Heart left ventricle (tissue), 16 donors: ENCODE results near the gene BMPR1B. TPM values are rescaled to one million over a fixed set of nuclear protein-coding genes. Genes with fewer than 3 reads are reported as not detected.

Source experiments
- ATAC-seq, 4 donors: fragments of 200-7000 bp; cut with Tn5 transposase; one replicate each; pipeline ENCODE4 v1.9.1; 2020 to 2022; ENCODE audit warnings: moderate library complexity in 4 of 4, mild to moderate bottlenecking in 3 of 4, moderate number of reproducible peaks in 1 of 4
- DNase-seq, 5 donors: peaks; one replicate each; pipeline ENCODE4 v3.0.0-alpha.2; 2020
- H3K27ac ChIP-seq, 12 donors: fragments of 200-600 bp; sonication (generic) in 4 of 12; one replicate each; pipeline versions ENCODE4 v1.5.0 to v1.8.0; 2016 to 2022; ENCODE audit warnings: mild to moderate bottlenecking in 2 of 12
- H3K27me3 ChIP-seq, 9 donors: fragments of 200-600 bp; sonication (generic) in 2 of 9; one replicate each; pipeline versions ENCODE4 v1.5.1 to v1.8.0; 2016 to 2022; ENCODE audit warnings: mild to moderate bottlenecking in 3 of 9
- H3K36me3 ChIP-seq, 9 donors: fragments of 200-600 bp; sonication (generic) in 2 of 9; one replicate each; pipeline versions ENCODE4 v1.5.0 to v1.8.0; 2018 to 2022; ENCODE audit warnings: mild to moderate bottlenecking in 2 of 9
- H3K4me1 ChIP-seq, 12 donors: fragments of 200-600 bp; sonication (generic) in 4 of 12; one replicate each; pipeline versions ENCODE4 v1.5.0 to v1.8.0; 2016 to 2022; ENCODE audit warnings: mild to moderate bottlenecking in 3 of 12
- H3K4me3 ChIP-seq, 12 donors: fragments of 200-600 bp; sonication (generic) in 4 of 12; one replicate each; pipeline versions ENCODE4 v1.5.0 to v1.8.0; 2017 to 2022; ENCODE audit warnings: mild to moderate bottlenecking in 9 of 12, moderate library complexity in 4 of 12
- H3K9me3 ChIP-seq, 12 donors: fragments of 200-600 bp; sonication (generic) in 4 of 12; one replicate each; pipeline versions ENCODE4 v1.5.0 to v1.8.0; 2016 to 2022; ENCODE audit warnings: mild to moderate bottlenecking in 1 of 12
- CTCF ChIP-seq, 12 donors: fragments of 200-600 bp; sonication (generic) in 4 of 12; IDR thresholded peaks; one replicate each; pipeline versions ENCODE4 v1.5.0 to v1.8.0; 2018 to 2022; ENCODE audit warnings: antibody characterized with exemption in 12 of 12, mild to moderate bottlenecking in 5 of 12
- POLR2A ChIP-seq, 2 donors: fragments of 450-650 bp; IDR thresholded peaks; one replicate each; pipeline ENCODE4 v1.6.1; 2017; ENCODE audit warnings: antibody characterized with exemption in 2 of 2, mild to moderate bottlenecking in 2 of 2, moderate library complexity in 2 of 2
- WGBS, 4 donors: extraction: QIAGEN DNeasy Blood & Tissue Kit in 2 of 4; methylation state at CpG; one replicate each; pipeline versions ENCODE4 v1.1.5 to v1.1.7; 2013 to 2018; 5-methylcytosine and 5-hydroxymethylcytosine counted together
- intact Hi-C, 10 donors: fragments of 100-400 bp; cut with DNase I; formaldehyde crosslinking; loops; one replicate each; pipeline versions ENCODE4 v1.11.1 to v1.14.2; 2022
- polyA plus RNA-seq, 2 donors: library from polyadenylated mRNA; stranded (reverse); fragments of 200-250 nt; gene quantifications; one replicate each; pipeline ENCODE4 v1.2.3, GENCODE V29; 2013
- total RNA-seq, 9 donors: library from RNA; depleted of rRNA in 2 of 9; stranded (reverse); fragments of >200 nt in 2 of 9; fragmentation: NEBNext Ultra II Directional in 3 of 9; extraction: Animal tissue kit (Norgen Biotek cat#: 25700) in 3 of 9; gene quantifications; one replicate each; pipeline versions ENCODE4 v1.1.0 to v1.2.4, GENCODE V29; 2016 to 2023
- donor health status: ischemic (EF 13 %, LVEDD 7.1; RV severe dilation, severe dysfunction).
- donor health status: healthy with polysubstance abuse.
- donor health status: DM: no; HTN: yes; CAD: no.
- donor health status: DM: no; HTN: no; CAD: no.
- donor health status: ischemic (EF 25% LVEDD 6.9; RV normal size, moderate dysfunction).
- donor health status: ischemic (EF 25% LVEDD 5.7; RV mildly dilated, moderate dysfunction).
- donor health status: healthy.
- donor health status: DM: yes; HTN: yes; CAD: no.
- donor health status: ischemic (EF 35%, LVEDD 5.7; RV mildly dilated, moderate dysfunction).
- donor health status: nonischemic (EF 11% LVEDD 7.7; RV severe dilation, severe dysfunction).
- donor health status: DM: yes; HTN: yes; CAD: no.
- donor health status: PGD.
- donor health status: ischemic (EF 29% LVEDD 5.4; RV normal size, mild dysfunction).
- donor health status: nonischemic (EF 23%, LVEDD 6.1; RV moderate dilation, normal function).

BMPR1B gene
- total and polyA plus RNA-seq, 11 donors, result 0.29 to 7.6 (median 3.8) TPM

- H3K27ac ChIP-seq, result no peak overlapping the region
- intact Hi-C loops, result no loop called here
- H3K9me3 ChIP-seq, result peaks cover 0 to 25% (median 0%) of the 10 kb centered on the region in 12 donors
- H3K4me3 ChIP-seq, result no peak overlapping the region
- H3K27me3 ChIP-seq, result no peaks in the 10 kb centered on the region
- H3K36me3 ChIP-seq, result no peaks in the 10 kb centered on the region
- TF ChIP-seq POLR2A (IDR thresholded peaks at IDR 0.05) (no peak), CTCF (IDR thresholded peaks at IDR 0.05) (no peak)
- 0 to 62% (median 21%) methylated on average over 1 of the region's 1 CpG for WGBS, 4 donors
- DNase-seq (no peak), ATAC-seq (no peak)
- H3K4me1 ChIP-seq, result no peaks in the 10 kb centered on the region
Observed at GRCh38 chr4:94782707-94783106, 25.0 kb downstream of the BMPR1B start.

GRCh38 chr4:94791701-94792100 lies 33.9 kb downstream of the BMPR1B start:
- H3K27ac ChIP-seq, result no peak overlapping the region
- H3K4me3 ChIP-seq, result no peak overlapping the region
- no peaks in the 10 kb centered on the region for H3K27me3 ChIP-seq
- ATAC-seq (no peak), DNase-seq (no peak)
- TF ChIP-seq CTCF (IDR thresholded peaks at IDR 0.05) (no peak), POLR2A (IDR thresholded peaks at IDR 0.05) (no peak)
- 59 to 72% (median 66%) methylated on average over 4 of the region's 4 CpGs for WGBS, 4 donors
- H3K9me3 ChIP-seq, result no peaks in the 10 kb centered on the region
- no peaks in the 10 kb centered on the region for H3K36me3 ChIP-seq
- intact Hi-C loops, result no loop called here
- H3K4me1 ChIP-seq, result no peaks in the 10 kb centered on the region

DNA sequence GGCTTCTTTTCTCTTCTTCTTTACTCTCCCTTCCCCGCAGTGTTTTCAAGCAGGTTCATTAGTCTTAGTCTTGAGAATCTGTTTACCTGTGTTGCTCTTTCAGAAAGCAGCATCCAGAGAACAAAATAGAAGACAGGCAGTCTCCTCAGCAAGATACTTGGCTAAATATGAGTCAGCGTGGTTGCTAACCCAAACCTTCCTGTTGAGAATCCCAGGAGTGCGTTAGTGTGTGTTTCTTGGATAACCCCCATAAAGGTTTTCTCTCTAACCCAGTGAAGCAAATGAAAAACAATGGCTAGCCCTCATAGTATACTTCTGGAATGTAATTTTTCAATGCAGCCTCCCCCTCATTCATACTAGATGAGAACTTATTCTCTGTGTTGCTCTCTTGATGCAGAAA lies 41.1 kb downstream of the BMPR1B start:
- no peaks in the 10 kb centered on the region for H3K9me3 ChIP-seq
- H3K27me3 ChIP-seq, result peaks cover 0 to 5% (median 0%) of the 10 kb centered on the region in 9 donors
- intact Hi-C loops, result no loop called here
- TF ChIP-seq POLR2A (IDR thresholded peaks at IDR 0.05) (no peak), CTCF (IDR thresholded peaks at IDR 0.05) (no peak)
- H3K27ac ChIP-seq, result no peak overlapping the region
- no peak overlapping the region for H3K4me3 ChIP-seq
- peaks cover 0 to 6% (median 0%) of the 10 kb centered on the region in 12 donors for H3K4me1 ChIP-seq
- ATAC-seq (no peak), DNase-seq (no peak)
- no peaks in the 10 kb centered on the region for H3K36me3 ChIP-seq
- WGBS, 4 donors, result 43 to 63% (median 46%) methylated on average over 3 of the region's 3 CpGs

DNA sequence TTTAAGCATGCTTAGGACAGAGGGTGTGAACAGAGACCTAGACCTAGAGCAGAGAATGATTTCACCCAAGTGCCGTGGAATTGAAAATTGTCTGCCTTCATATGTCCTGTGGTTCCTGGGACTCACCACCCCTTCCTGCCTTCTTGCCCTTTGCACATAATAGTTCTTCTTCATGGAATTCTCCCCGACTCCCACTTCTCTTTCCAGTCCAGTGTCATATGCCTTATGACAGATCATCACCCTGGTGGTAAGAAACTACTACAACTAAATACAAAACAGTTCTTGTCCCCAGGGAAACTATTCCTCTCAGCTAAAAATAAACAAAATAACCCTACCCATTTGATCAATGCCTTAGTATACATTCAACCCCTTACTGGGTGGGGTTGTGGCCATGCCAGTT lies 43.3 kb downstream of the BMPR1B start:
- H3K9me3 ChIP-seq, result no peaks in the 10 kb centered on the region
- no peak overlapping the region for H3K4me3 ChIP-seq
- 50 to 70% (median 65%) methylated on average over 2 of the region's 2 CpGs for WGBS, 4 donors
- ATAC-seq (peak in 1 of 4 donors; percentile 9), DNase-seq (no peak)
- TF ChIP-seq CTCF (IDR thresholded peaks at IDR 0.05) (no peak), POLR2A (IDR thresholded peaks at IDR 0.05) (no peak)
- H3K27ac ChIP-seq, result no peak overlapping the region
- peaks cover 0 to 5% (median 0%) of the 10 kb centered on the region in 9 donors for H3K27me3 ChIP-seq
- no peaks in the 10 kb centered on the region for H3K36me3 ChIP-seq
- intact Hi-C loops, result no loop called here
- peaks cover 0 to 6% (median 0%) of the 10 kb centered on the region in 12 donors for H3K4me1 ChIP-seq
